ENCODE results near the gene HACD2. TPM values are rescaled to one million over a fixed set of nuclear protein-coding genes. Genes with fewer than 3 reads are reported as not detected.
A peak's percentile ranks its signal among the peaks of the same experiment; 100 is the strongest.

The HACD2 gene
- polyA plus RNA-seq, 3 donors from 2014 or later: 19.3 to 37.0 (median 25.3) TPM

GRCh38 chr3:123576122-123576521 is 8.7 kb downstream of the HACD2 start:
- Mint-ChIP-seq H3K9me3 (no peaks in the 10 kb centered on the region), H3K36me3 (peaks cover 12 to 32% (median 23%) of the 10 kb centered on the region in 3 donors), H3K27me3 (ENCODE audit: low read depth in 3 of 3) (no peaks in the 10 kb centered on the region), H3K27ac (peak overlapping the region in 1 of 6 donors; percentile 48), H3K4me1 (peaks cover 2 to 15% of the 10 kb centered on the region in 2 donors), H3K4me3 (no peak overlapping the region)
- DNase-seq: no peak

GRCh38 chr3:123571973-123572365 is 12.9 kb downstream of the HACD2 start:
- Mint-ChIP-seq H3K36me3 (peaks cover 5 to 17% (median 7%) of the 10 kb centered on the region in 3 donors), H3K27me3 (ENCODE audit: low read depth in 3 of 3) (no peaks in the 10 kb centered on the region), H3K4me3 (no peak overlapping the region), H3K4me1 (peaks cover 2 to 34% of the 10 kb centered on the region in 2 donors), H3K27ac (peak overlapping the region in 2 of 6 donors; percentile 39 to 55), H3K9me3 (no peaks in the 10 kb centered on the region)
- no peak for DNase-seq

DNA sequence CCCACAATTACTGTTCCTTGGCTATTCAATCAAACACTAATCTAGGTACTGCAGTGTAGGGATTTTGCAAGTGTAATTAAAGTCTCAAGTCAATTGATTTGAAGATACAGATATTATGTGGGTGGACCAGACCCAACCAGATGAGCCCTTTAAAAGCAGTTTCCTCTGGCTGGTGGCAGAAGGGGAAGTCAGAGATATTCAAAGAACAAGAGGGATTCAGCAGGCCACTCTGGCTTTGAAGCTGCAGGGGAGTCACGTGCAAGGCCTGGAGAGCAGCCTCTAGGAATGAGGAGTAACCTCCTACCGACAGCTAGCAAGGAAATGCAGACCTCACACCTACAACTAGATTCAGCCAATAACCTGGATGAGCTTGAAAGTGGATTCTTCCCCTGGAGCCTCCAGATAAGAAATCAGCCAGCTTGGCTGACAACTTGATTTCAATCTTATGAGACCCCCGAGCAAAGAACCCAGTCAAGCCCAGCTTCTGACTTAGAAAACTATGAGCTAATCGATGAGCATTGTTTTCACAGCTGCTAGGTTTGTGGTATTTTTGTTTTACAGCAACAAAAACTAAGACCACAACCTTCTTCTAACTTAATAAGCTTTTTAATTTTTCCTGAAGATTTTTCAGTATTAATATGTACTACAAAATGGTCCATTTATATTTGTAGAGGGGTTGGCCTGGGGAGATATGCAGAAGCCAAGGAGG is 13.4 kb downstream of the HACD2 start:
- Mint-ChIP-seq H3K4me1 (peaks cover 2 to 29% of the 10 kb centered on the region in 2 donors), H3K4me3 (no peak overlapping the region), H3K27me3 (ENCODE audit: low read depth in 3 of 3) (no peaks in the 10 kb centered on the region), H3K36me3 (peaks cover 0 to 12% (median 1%) of the 10 kb centered on the region in 3 donors), H3K27ac (peak overlapping the region in 3 of 6 donors; percentile 39 to 55 (median 49)), H3K9me3 (no peaks in the 10 kb centered on the region)
- DNase-seq: no peak

DNA sequence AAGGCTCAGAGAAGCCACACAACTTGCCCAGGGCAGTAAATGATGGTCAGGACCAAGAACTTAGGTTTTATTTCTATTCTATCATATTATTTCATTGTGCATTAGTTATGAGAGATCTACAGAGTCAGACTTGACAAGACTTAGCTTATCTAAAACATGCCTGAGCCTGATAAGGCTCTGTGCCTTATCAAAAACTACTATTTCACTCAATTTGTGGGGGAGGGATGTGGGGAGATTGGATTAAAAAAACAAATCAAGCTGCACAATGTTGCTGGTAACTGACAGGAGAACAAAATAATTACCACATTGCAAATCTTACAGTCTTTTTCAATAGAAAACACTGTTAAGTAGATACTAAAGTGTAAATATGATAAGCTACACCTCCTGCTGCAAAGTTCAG is 16.0 kb downstream of the HACD2 start:
- peaks cover 3 to 11% (median 7%) of the 10 kb centered on the region in 3 donors for H3K36me3 Mint-ChIP-seq
- H3K9me3 Mint-ChIP-seq: no peaks in the 10 kb centered on the region
- H3K27me3 Mint-ChIP-seq (ENCODE audit: low read depth in 3 of 3): no peaks in the 10 kb centered on the region
- H3K4me3 Mint-ChIP-seq: no peak overlapping the region
- peak overlapping the region in 1 of 6 donors; percentile 64 for H3K27ac Mint-ChIP-seq
- DNase-seq: no peak
- peaks cover 2 to 31% of the 10 kb centered on the region in 2 donors for H3K4me1 Mint-ChIP-seq

- Mint-ChIP-seq H3K27me3 (ENCODE audit: low read depth in 3 of 3) (no peaks in the 10 kb centered on the region), H3K27ac (no peak overlapping the region)
- DNase-seq: no peak
Measured at GRCh38 chr3:123568034-123568433, 16.8 kb downstream of the HACD2 start.

GRCh38 chr3:123564056-123564455 is 20.8 kb downstream of the HACD2 start:
- Mint-ChIP-seq H3K4me3 (no peak overlapping the region), H3K9me3 (no peaks in the 10 kb centered on the region), H3K27ac (peak overlapping the region in 3 of 6 donors; percentile 5 to 31 (median 11)), H3K4me1 (peaks cover 4 to 22% of the 10 kb centered on the region in 2 donors), H3K27me3 (ENCODE audit: low read depth in 3 of 3) (no peaks in the 10 kb centered on the region), H3K36me3 (peaks cover 3 to 14% (median 10%) of the 10 kb centered on the region in 3 donors)
- DNase-seq: no peak

More at GRCh38 chr3:123568034-123568433, 16.8 kb downstream of the HACD2 start:
- no peaks in the 10 kb centered on the region for H3K9me3 Mint-ChIP-seq
- no peak overlapping the region for H3K4me3 Mint-ChIP-seq
- H3K4me1 Mint-ChIP-seq: peaks cover 5 to 40% of the 10 kb centered on the region in 2 donors
- H3K36me3 Mint-ChIP-seq: peaks cover 3 to 13% (median 10%) of the 10 kb centered on the region in 3 donors

- Mint-ChIP-seq H3K4me3 (no peak overlapping the region), H3K27me3 (ENCODE audit: low read depth in 3 of 3) (no peaks in the 10 kb centered on the region), H3K4me1 (peaks cover 4 to 14% of the 10 kb centered on the region in 2 donors), H3K9me3 (no peaks in the 10 kb centered on the region), H3K27ac (no peak overlapping the region), H3K36me3 (peaks cover 3 to 11% (median 10%) of the 10 kb centered on the region in 3 donors)
- no peak for DNase-seq
Measured at GRCh38 chr3:123562547-123562946, 22.3 kb downstream of the HACD2 start.

DNA sequence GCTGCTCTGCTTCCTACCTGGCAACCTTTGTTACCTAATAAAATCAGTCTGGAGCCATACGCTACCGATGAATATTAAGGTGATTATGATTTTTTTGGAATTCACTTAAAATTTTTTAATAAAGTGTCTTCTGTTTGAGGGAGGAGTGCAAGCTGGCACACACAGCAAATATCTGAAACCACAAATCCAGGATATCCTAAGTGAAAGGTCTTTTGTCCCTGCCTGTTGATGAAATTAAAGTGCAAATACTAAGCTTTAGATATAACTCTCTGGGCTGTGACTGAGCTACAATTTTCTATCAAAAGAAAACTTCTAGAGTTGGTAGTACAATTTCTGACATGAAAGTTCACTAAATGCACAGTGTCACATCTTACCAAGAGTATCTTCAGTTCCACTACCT is 23.7 kb downstream of the HACD2 start:
- Mint-ChIP-seq H3K4me3 (no peak overlapping the region), H3K27ac (peak overlapping the region in 1 of 6 donors; percentile 75), H3K4me1 (peaks cover 4 to 14% of the 10 kb centered on the region in 2 donors), H3K9me3 (no peaks in the 10 kb centered on the region), H3K36me3 (peaks cover 8 to 13% (median 11%) of the 10 kb centered on the region in 3 donors), H3K27me3 (ENCODE audit: low read depth in 3 of 3) (no peaks in the 10 kb centered on the region)
- no peak for DNase-seq

GRCh38 chr3:123559040-123559861 is 25.6 kb downstream of the HACD2 start:
- Mint-ChIP-seq H3K27ac (no peak overlapping the region), H3K9me3 (peaks cover 0 to 5% (median under 1%) of the 10 kb centered on the region in 6 donors), H3K4me3 (no peak overlapping the region), H3K36me3 (peaks cover 19 to 21% (median 20%) of the 10 kb centered on the region in 3 donors), H3K27me3 (ENCODE audit: low read depth in 3 of 3) (no peaks in the 10 kb centered on the region), H3K4me1 (peaks cover 4 to 14% of the 10 kb centered on the region in 2 donors)
- DNase-seq: peak; percentile 24 to 46 (median 39)

DNA sequence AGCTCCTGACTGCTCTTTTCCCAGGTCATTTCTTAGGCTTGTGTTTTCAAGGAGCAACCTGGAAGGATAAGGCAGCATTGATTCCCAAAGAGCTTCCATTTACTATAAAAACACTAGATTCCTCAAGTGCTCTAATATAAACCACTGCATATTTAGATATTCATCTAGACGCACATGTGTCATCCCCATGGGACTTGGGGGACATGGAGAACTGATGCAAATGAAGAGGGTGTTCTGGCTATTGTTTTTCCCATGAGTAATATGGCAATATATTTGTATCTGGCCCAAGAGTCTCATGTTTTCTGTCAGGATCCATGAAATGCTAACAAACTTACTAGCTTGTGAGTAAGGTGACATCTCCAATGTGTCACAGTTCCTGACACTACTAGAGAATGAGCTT is 31.3 kb downstream of the HACD2 start:
- DNase-seq: no peak
- Mint-ChIP-seq H3K27ac (no peak overlapping the region), H3K9me3 (peaks cover 0 to 8% (median under 1%) of the 10 kb centered on the region in 6 donors), H3K27me3 (ENCODE audit: low read depth in 3 of 3) (peaks cover 0 to 2% (median 0%) of the 10 kb centered on the region in 3 donors), H3K36me3 (peaks cover 23 to 39% (median 33%) of the 10 kb centered on the region in 3 donors), H3K4me1 (peaks cover 0 to 17% of the 10 kb centered on the region in 2 donors), H3K4me3 (no peak overlapping the region)

DNA sequence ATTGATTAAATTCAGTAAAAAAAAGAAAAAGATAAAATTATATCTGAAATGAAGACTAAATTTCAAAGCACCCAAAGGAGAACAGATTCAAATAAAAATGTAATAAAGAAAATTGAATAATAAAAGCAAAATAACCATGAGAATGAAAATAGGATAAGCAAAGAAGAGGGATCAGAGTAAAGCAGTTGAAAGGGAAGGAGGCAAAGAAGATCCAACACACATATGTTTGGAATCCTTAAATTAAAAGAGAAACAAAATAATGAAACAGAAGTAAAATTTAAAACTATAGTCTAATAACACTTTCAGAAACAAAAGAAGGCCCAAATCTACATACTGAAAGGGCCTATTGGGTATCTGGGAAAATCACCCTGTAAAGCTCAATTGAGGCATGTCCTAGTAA is 32.1 kb downstream of the HACD2 start:
- Mint-ChIP-seq H3K4me3 (no peak overlapping the region), H3K27ac (no peak overlapping the region), H3K36me3 (peaks cover 23 to 44% (median 33%) of the 10 kb centered on the region in 3 donors), H3K9me3 (peaks cover 0 to 8% (median under 1%) of the 10 kb centered on the region in 6 donors), H3K27me3 (ENCODE audit: low read depth in 3 of 3) (peaks cover 0 to 2% (median 0%) of the 10 kb centered on the region in 3 donors), H3K4me1 (peaks cover 0 to 17% of the 10 kb centered on the region in 2 donors)
- no peak for DNase-seq

- no peak overlapping the region for H3K27ac Mint-ChIP-seq
- H3K36me3 Mint-ChIP-seq: peaks cover 23 to 44% (median 33%) of the 10 kb centered on the region in 3 donors
- DNase-seq: no peak
- no peak overlapping the region for H3K4me3 Mint-ChIP-seq
- H3K9me3 Mint-ChIP-seq: peaks cover 0 to 8% (median under 1%) of the 10 kb centered on the region in 6 donors
- H3K4me1 Mint-ChIP-seq: peaks cover 0 to 17% of the 10 kb centered on the region in 2 donors
- peaks cover 0 to 2% (median 0%) of the 10 kb centered on the region in 3 donors for H3K27me3 Mint-ChIP-seq (ENCODE audit: low read depth in 3 of 3)
Measured at GRCh38 chr3:123552095-123552714, 32.6 kb downstream of the HACD2 start.

- Mint-ChIP-seq H3K27me3 (ENCODE audit: low read depth in 3 of 3) (peaks cover 0 to 2% (median 0%) of the 10 kb centered on the region in 3 donors), H3K9me3 (peaks cover 0 to 2% (median 0%) of the 10 kb centered on the region in 6 donors), H3K4me1 (peaks cover 0 to 17% of the 10 kb centered on the region in 2 donors), H3K4me3 (no peak overlapping the region), H3K36me3 (peaks cover 8 to 22% (median 12%) of the 10 kb centered on the region in 3 donors), H3K27ac (peak overlapping the region in 1 of 6 donors; percentile 1)
- DNase-seq: no peak
Measured at GRCh38 chr3:123547881-123548519, 36.9 kb downstream of the HACD2 start.
